Raji (cell line): Measurements from ENCODE around the gene SLC16A3.
A peak's percentile ranks its signal among the peaks of the same experiment; 100 is the strongest.

ENCODE experiments used
- POLR2A ChIP-seq: IDR thresholded peaks from 2 replicates; pipeline ENCODE4 v1.6.1; 2011; ENCODE audit warnings: low read depth, low read length, control low read depth; ENCODE audit not compliant: insufficient read depth

SLC16A3 gene

GRCh38 chr17:82256242-82256885 lies 27.5 kb downstream of the SLC16A3 start:
- no peak for TF ChIP-seq POLR2A

GRCh38 chr17:82257473-82257872 lies 28.6 kb downstream of the SLC16A3 start:
- TF ChIP-seq POLR2A: no peak

DNA sequence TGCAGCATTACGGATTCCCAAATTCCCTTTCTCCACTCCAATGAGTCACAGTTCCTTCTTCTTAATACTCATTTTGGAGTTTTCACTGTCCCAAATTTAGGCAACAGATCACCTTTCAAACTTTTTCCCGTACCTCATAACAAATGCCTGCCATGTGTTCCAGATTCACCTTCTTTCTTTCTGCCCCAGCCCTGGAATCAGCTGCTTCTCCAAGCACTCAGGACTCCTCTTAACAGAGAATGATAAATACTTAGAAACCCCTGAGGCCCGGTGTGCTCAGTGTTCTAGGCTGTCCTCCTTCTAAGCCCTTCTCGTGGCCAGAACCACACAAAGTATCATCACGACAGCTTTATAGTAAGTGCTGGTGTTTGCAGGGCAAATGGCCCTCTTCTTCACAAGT lies 29.7 kb downstream of the SLC16A3 start:
- TF ChIP-seq POLR2A: no peak

DNA sequence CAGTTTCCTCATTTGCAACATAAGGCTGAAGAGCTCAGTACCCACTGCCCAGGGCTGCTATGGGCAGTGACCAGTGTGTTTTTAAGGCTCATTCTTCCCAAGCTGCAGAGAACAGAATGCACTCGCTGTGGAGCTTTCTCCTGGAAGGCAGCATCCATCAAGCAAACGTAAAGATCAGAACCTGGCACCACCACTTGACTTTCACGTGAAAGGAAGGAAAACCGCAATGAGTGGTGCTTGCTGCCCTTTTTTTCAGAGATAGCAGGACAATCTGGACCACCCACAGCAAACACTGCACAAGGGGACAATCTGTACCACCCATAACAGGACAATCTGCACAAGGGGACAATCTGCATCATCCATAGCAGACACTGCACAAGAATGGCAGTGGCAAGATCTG lies 33.5 kb downstream of the SLC16A3 start:
- TF ChIP-seq POLR2A: no peak

DNA sequence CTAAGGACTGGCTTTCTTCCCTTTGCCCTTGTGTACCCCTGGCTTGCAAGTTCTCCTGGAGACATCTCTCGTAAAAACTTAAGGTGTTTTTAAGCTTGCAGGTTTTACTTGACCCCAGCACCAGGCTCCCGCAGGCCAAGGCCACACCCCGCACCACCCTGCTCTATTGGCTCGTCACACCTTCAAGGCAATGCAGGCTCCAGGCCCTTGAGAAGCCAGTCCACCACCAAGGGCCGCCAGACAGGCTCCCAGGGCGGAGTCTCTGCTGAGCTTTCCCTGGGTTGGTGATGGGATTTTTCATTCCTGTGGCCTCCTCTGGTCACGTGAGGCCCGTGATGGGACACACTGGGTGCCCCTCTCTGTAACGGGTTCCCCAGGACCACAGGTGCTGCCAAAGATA lies 34.8 kb downstream of the SLC16A3 start:
- no peak for TF ChIP-seq POLR2A

- no peak for TF ChIP-seq POLR2A
These were observed 37.3 kb downstream of the SLC16A3 start for GRCh38 chr17:82266142-82266541.

DNA sequence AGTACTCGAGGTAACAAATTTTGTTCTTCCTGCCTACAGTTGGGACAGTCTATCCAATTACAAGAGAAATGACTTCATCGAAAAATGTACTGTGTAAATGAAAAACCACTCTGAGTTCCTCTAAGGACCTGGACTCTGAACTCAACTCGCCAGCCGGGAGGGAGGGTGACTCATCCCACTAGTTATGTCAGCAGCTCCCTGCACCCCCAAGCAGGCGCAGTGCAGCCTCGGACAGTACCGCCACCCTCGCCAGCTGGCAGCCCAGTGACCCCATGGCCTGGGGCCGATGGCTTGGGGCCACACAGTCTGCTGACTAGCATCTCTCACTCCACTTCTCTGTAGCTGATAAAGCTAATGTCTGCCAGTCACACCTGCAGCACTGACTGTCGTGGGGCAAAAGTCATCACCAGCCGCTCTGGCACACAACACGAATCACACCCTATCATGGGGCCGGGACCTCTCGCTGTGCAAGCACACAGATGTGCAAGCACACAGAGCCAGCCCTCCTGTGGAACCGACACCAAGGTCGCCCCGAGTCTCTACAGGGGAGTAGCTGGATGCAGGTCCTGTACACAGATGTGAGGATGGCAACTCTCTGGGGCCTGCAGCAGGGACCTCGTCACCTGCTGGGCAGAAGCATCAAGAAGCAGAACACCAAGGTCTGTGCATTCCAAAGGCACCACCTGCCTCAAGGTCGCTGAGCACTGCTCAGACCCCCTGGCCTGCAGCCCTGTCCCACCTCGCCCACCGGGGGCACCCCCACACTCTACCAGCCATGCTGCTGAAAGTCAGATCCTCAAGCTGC lies 38.9 kb downstream of the SLC16A3 start:
- TF ChIP-seq POLR2A: no peak

DNA sequence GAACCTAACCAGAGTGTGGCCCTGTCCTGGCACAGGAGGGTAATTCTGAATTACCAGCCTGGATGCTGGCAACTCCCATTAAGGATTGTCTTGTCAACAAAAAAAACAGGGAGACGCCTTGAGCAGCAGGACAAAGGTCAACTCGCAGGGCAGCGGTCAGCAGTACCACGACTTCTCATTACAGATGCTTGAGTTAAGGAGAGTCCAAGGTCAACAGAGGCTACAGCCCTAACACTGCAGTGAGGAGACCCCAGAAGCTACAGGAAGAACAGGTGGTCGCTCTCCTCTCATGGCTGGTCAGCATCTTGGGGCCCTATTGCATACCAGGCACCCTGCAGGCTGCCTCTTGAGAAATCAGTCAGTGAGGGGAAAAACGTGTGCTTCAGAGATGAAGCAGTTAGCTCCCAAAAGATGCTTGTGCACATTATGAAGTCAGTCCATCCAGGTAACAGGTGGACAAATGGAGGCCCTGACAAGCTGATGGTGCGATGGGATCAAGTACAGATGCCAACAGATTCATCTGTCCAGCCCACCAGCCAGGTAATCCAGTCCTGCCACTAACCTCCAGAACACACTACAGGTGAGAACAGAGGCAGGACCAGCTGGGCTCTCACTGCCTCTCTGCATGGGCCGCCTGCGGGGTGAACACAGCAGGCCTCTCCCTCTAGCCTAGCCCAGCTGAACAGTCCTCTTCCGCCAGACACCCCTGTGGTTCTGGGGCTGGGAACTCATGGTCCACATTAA lies 40.5 kb downstream of the SLC16A3 start:
- no peak for TF ChIP-seq POLR2A

DNA sequence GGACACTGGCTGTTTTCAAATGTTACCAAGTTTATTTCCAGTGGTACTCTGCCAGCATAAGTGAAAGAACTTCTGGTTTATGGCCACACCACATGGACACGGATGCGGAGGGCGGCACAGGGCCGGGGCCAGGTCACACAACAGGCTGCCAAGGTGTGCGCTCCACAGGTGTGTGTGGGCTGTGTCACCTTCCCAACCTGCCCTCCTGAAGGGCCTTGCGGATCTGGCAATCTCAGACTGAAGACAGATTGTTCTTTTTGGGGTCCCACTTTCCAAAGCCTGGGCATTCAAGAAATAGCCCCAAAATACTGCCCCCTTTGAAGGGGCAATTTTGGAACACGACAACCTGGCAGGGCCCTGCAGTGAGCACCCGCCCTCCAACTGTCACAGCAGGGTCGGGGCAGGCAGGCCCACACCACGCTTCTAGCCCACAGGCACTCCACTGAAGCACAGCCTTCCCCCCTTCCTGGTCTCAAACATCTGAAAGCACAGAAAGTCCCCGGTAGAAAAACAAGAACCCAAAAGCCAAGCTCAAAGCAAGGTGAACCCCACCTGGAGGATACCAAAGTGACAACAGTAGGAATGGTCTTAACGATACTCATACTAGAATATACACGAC lies 41.1 kb downstream of the SLC16A3 start:
- no peak for TF ChIP-seq POLR2A

GRCh38 chr17:82270651-82271050 lies 41.8 kb downstream of the SLC16A3 start:
- TF ChIP-seq POLR2A: no peak

- no peak for TF ChIP-seq POLR2A
These were observed 42.6 kb downstream of the SLC16A3 start for GRCh38 chr17:82271401-82271800.

DNA sequence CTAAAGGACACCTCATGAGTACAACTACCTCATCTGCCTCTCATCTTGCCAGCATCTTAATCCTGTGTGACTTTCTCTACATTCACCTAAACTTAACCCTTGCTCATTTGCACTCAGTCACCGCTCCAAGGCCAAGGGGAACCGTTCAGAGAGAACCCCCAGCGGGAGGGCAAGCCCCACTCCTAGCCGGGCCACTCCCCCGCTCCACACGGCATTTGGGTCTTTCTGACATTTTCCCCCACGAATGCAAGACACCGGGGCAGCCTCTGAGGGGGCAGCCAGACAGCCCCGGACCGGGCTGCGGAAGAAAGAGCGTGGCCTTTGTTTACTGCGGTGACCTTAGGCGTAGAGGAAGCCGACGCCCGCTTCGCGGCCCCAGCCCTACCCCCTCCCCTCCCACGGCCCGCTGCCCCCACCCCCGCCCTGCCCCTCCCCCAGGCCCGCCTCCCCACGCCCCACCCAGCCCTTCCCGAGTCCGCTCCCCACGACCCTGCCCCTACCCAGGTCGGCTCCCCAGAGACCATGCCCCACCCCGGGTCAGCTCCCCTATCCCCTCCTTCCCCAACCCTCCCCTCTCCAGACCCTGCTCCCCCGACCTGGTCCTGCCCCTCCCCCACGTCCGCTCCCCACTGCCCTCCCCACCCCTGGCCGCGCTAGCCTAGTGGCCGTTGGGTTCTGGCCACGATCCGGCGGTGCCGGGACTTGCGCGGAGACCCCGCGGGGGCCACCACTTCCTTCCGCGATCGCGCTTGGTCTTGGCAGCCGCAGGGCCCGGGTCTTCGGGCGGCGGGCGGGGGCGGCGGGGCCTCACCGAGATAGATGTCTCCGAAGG lies 43.9 kb downstream of the SLC16A3 start:
- TF ChIP-seq POLR2A: no peak

- peak; percentile 67 for TF ChIP-seq POLR2A
These were observed 44.7 kb downstream of the SLC16A3 start, which contains the start of gene CSNK1D for GRCh38 chr17:82273327-82274133. Gene CSNK1D, minus strand, starts transcription at chr17:82273700. Its CDS starts 319 bp downstream, at chr17:82273381.
